Small intestine (tissue), 4 donors: ENCODE results near the gene LSM6. TPM values are rescaled to one million over a fixed set of nuclear protein-coding genes. Genes with fewer than 3 reads are reported as not detected.

Experiments used
- polyA plus RNA-seq, 4 donors: library from polyadenylated mRNA; stranded (reverse) in 3 of 4; unstranded in 1 of 4; fragments of 200-250 nt in 3 of 4; fragments of 120-200 nt in 1 of 4; gene quantifications; one replicate each; pipeline versions ENCODE4 v1.2.1 to v1.2.3, GENCODE V29; 2013
- donor health status: healthy with polysubstance abuse.
- donor health status: Bipolar disorder and iron deficiency.
- donor health status: healthy.

LSM6 gene
- polyA plus RNA-seq, 4 donors, result 36.5 to 88.4 (median 70.8) TPM

Other genes with a start within 250 kb of the LSM6 start
- gene ZNF827, start 236.9 kb upstream of the LSM6 start, polyA plus RNA-seq, result 10 to 100 TPM in 1 of 4 donors, 1 to 10 TPM in 3; 3.5 to 30.0 (median 7.5) TPM
- gene REELD1, start 38.8 kb downstream of the LSM6 start, polyA plus RNA-seq, result 1 to 10 TPM in 1 of 4 donors, under 1 TPM in 3; 0.07 to 4.5 (median 0.66) TPM